ENCODE measurements around the gene LELP1.

DNA sequence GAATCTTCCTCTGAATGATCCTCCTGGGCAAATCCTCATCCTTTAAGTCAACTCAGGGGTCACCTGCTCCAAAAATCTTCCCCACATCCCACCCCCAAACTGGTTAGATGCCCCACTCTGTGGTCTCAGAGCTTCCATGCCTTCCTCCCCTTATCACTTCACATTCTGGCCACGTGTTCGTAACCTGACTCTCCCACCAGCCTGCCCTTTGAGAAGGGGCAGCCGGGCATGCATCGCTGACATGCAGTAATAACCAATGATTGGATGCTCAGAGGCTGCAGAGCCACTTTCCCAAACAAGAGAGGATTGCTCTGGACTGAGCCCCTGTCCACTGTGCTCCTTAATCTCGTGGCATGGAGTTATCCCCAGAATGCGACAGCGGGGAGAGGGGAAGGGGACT is 7.0 kb downstream of the LELP1 start:
- TF ChIP-seq, protein P1, sequence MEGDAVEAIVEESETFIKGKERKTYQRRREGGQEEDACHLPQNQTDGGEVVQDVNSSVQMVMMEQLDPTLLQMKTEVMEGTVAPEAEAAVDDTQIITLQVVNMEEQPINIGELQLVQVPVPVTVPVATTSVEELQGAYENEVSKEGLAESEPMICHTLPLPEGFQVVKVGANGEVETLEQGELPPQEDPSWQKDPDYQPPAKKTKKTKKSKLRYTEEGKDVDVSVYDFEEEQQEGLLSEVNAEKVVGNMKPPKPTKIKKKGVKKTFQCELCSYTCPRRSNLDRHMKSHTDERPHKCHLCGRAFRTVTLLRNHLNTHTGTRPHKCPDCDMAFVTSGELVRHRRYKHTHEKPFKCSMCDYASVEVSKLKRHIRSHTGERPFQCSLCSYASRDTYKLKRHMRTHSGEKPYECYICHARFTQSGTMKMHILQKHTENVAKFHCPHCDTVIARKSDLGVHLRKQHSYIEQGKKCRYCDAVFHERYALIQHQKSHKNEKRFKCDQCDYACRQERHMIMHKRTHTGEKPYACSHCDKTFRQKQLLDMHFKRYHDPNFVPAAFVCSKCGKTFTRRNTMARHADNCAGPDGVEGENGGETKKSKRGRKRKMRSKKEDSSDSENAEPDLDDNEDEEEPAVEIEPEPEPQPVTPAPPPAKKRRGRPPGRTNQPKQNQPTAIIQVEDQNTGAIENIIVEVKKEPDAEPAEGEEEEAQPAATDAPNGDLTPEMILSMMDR (IDR thresholded peaks at IDR 0.05 in 2 of 3, conservative IDR thresholded peaks at IDR 0.05 in 1 of 3; ENCODE audit: control insufficient read depth in 2 of 3, extremely low read depth in 1 of 3, insufficient read depth in 1 of 3, low read depth in 3 of 3, low read length in 3 of 3), result no peak
- TF ChIP-seq EZH2 (IDR thresholded peaks at IDR 0.05; ENCODE audit: borderline replicate concordance, control insufficient read depth, low read depth, low read length) (no peak), NFYB (IDR thresholded peaks at IDR 0.05; ENCODE audit: insufficient read depth, low read depth, low read length) (no peak), SIN3A (IDR thresholded peaks at IDR 0.05; ENCODE audit: low read depth, low read length) (no peak), TCF12 (IDR thresholded peaks at IDR 0.05; ENCODE audit: low read depth, low read length) (no peak), NFIC (IDR thresholded peaks at IDR 0.05; ENCODE audit: low read depth, low read length) (no peak)
- TF ChIP-seq, protein P2, sequence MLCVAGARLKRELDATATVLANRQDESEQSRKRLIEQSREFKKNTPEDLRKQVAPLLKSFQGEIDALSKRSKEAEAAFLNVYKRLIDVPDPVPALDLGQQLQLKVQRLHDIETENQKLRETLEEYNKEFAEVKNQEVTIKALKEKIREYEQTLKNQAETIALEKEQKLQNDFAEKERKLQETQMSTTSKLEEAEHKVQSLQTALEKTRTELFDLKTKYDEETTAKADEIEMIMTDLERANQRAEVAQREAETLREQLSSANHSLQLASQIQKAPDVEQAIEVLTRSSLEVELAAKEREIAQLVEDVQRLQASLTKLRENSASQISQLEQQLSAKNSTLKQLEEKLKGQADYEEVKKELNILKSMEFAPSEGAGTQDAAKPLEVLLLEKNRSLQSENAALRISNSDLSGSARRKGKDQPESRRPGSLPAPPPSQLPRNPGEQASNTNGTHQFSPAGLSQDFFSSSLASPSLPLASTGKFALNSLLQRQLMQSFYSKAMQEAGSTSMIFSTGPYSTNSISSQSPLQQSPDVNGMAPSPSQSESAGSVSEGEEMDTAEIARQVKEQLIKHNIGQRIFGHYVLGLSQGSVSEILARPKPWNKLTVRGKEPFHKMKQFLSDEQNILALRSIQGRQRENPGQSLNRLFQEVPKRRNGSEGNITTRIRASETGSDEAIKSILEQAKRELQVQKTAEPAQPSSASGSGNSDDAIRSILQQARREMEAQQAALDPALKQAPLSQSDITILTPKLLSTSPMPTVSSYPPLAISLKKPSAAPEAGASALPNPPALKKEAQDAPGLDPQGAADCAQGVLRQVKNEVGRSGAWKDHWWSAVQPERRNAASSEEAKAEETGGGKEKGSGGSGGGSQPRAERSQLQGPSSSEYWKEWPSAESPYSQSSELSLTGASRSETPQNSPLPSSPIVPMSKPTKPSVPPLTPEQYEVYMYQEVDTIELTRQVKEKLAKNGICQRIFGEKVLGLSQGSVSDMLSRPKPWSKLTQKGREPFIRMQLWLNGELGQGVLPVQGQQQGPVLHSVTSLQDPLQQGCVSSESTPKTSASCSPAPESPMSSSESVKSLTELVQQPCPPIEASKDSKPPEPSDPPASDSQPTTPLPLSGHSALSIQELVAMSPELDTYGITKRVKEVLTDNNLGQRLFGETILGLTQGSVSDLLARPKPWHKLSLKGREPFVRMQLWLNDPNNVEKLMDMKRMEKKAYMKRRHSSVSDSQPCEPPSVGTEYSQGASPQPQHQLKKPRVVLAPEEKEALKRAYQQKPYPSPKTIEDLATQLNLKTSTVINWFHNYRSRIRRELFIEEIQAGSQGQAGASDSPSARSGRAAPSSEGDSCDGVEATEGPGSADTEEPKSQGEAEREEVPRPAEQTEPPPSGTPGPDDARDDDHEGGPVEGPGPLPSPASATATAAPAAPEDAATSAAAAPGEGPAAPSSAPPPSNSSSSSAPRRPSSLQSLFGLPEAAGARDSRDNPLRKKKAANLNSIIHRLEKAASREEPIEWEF (IDR thresholded peaks at IDR 0.05; ENCODE audit: insufficient replicate concordance, low read depth, low read length), result no peak

Data from GM12878 (cell line).